HEK293T (cell line): ENCODE measurements around the gene SCNN1G.
"Not testable (repeated sequence)": the region's sequence is repeated elsewhere in the genome, so short reads cannot be mapped to it uniquely, and the experiment has no call there.

Experiments
- CTCF ChIA-PET: fragments of 350-600 bp; formaldehyde crosslinking; extraction: SDS; loops from one replicate; lab custom pipeline; 2021; ENCODE audit warnings: antibody characterized with exemption, inconsistent platforms; lab: Yijun Ruan, JAX
- POLR2A ChIA-PET: fragments of 350-600 bp; formaldehyde crosslinking; extraction: SDS; loops from one replicate; lab custom pipeline; 2020; ENCODE audit warnings: antibody characterized with exemption, inconsistent platforms; lab: Yijun Ruan, JAX
- DNase-seq: peaks from one replicate; pipeline ENCODE4 v3.0.0; 2012; ENCODE audit warnings: mixed read lengths; ENCODE audit errors: extremely low spot score
- ARNT ChIP-seq: fragments of 450-650 bp; IDR thresholded peaks from 2 replicates; pipeline ENCODE4 v1.6.1; 2017; ENCODE audit warnings: mild to moderate bottlenecking
- BHLHE40 ChIP-seq: fragments of 450-650 bp; IDR thresholded peaks from 2 replicates; pipeline ENCODE4 v1.6.1; 2016; ENCODE audit warnings: mild to moderate bottlenecking, moderate library complexity, borderline replicate concordance
- CTBP1 ChIP-seq: fragments of 450-650 bp; IDR thresholded peaks from 2 replicates; pipeline ENCODE4 v1.6.1; 2016; ENCODE audit warnings: borderline replicate concordance
- ELF4 ChIP-seq: fragments of 450-650 bp; IDR thresholded peaks from 2 replicates; pipeline ENCODE4 v1.6.1; 2017; ENCODE audit warnings: antibody characterized with exemption
- FOXA1 ChIP-seq: fragments of 450-650 bp; IDR thresholded peaks from 2 replicates; pipeline ENCODE4 v1.6.1; 2016; ENCODE audit warnings: mild to moderate bottlenecking
- FOXK2 ChIP-seq: fragments of 450-650 bp; IDR thresholded peaks from 2 replicates; pipeline ENCODE4 v1.6.1; 2016; ENCODE audit warnings: mild to moderate bottlenecking
- FOXM1 ChIP-seq: fragments of 450-650 bp; IDR thresholded peaks from 2 replicates; pipeline ENCODE4 v1.6.1; 2017; ENCODE audit warnings: mild to moderate bottlenecking, borderline replicate concordance
- HDGF ChIP-seq: fragments of 450-650 bp; IDR thresholded peaks from 2 replicates; pipeline ENCODE4 v1.6.1; 2017; ENCODE audit warnings: antibody characterized with exemption, borderline replicate concordance
- L3MBTL2 ChIP-seq: fragments of 450-650 bp; conservative IDR thresholded peaks from 2 replicates; pipeline ENCODE4 v1.6.1; 2016; ENCODE audit warnings: mild to moderate bottlenecking
- LEF1 ChIP-seq: fragments of 450-650 bp; IDR thresholded peaks from 2 replicates; pipeline ENCODE4 v1.6.1; 2017; ENCODE audit warnings: mild to moderate bottlenecking, borderline replicate concordance
- NFRKB ChIP-seq: fragments of 450-650 bp; IDR thresholded peaks from 2 replicates; pipeline ENCODE4 v1.6.1; 2016; ENCODE audit warnings: mild to moderate bottlenecking, moderate library complexity
- PKNOX1 ChIP-seq: fragments of 450-650 bp; IDR thresholded peaks from 2 replicates; pipeline ENCODE4 v1.6.1; 2016
- SP1 ChIP-seq: fragments of 450-650 bp; IDR thresholded peaks from 2 replicates; pipeline ENCODE4 v1.6.1; 2017
- SUZ12 ChIP-seq: fragments of 450-650 bp; IDR thresholded peaks from 2 replicates; pipeline ENCODE4 v1.6.1; 2016; ENCODE audit warnings: mild to moderate bottlenecking
- TARDBP ChIP-seq: fragments of 450-650 bp; IDR thresholded peaks from 2 replicates; pipeline ENCODE4 v1.6.1; 2016
- ZNF384 ChIP-seq: fragments of 450-650 bp; IDR thresholded peaks from 2 replicates; pipeline ENCODE4 v1.6.1; 2016

SCNN1G gene

GRCh38 chr16:23249830-23250229, 67.3 kb downstream of the SCNN1G start:
- CTCF ChIA-PET: no interaction called here
- DNase-seq: no peak
- POLR2A ChIA-PET: no interaction called here
- TF ChIP-seq ELF4 (no peak), CTBP1 (no peak), FOXM1 (no peak), LEF1 (no peak), L3MBTL2 (no peak), ZNF384 (no peak), FOXK2 (no peak), BHLHE40 (no peak), SP1 (no peak), ARNT (no peak), FOXA1 (no peak), PKNOX1 (no peak), SUZ12 (no peak), HDGF (no peak), TARDBP (no peak)

- TF ChIP-seq CTBP1 (no peak), LEF1 (no peak), SP1 (no peak), BHLHE40 (no peak), ELF4 (no peak), FOXA1 (no peak), HDGF (no peak), SUZ12 (no peak), ZNF384 (no peak), NFRKB (no peak), PKNOX1 (no peak), ARNT (no peak), L3MBTL2 (no peak), FOXK2 (no peak), TARDBP (no peak), FOXM1 (no peak)
- ChIA-PET CTCF (no interaction called here), POLR2A (no interaction called here)
- no peak for DNase-seq
Observed at GRCh38 chr16:23252310-23252709, 69.8 kb downstream of the SCNN1G start.

GRCh38 chr16:23253650-23254049, 71.1 kb downstream of the SCNN1G start:
- POLR2A ChIA-PET, DNase-seq: not testable (repeated sequence)
- CTCF ChIA-PET: interaction anchor here (0.5 kb wide), 1 partner anchor 308 kb away, joined by 4 read pairs; no protein-coding TSS in a partner anchor

DNA sequence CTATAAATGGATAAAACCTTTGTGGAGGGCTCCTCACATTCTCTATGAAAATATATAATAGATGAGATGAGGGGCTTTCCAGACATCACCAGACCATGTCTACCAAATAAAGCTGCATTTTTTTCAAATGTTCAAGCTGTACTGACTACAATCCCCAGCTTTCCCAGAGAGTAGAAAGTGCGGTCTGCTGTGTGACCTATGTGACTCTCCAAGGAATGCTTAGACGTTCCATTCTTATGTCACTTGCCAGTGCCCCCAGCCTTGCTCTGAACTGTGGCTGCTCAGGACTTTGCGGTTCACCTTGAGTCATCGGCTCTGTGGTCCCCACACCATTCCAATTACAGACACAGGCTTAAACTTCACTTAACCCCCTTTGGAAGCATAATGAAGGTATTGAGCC, 71.8 kb downstream of the SCNN1G start:
- TF ChIP-seq FOXK2 (no peak), HDGF (no peak), ELF4 (no peak), ARNT (no peak), CTBP1 (no peak), PKNOX1 (no peak), ZNF384 (no peak), FOXA1 (no peak), L3MBTL2 (no peak), TARDBP (no peak), LEF1 (no peak), NFRKB (no peak), FOXM1 (no peak), SP1 (no peak), BHLHE40 (no peak), SUZ12 (no peak)
- ChIA-PET CTCF (no interaction called here), POLR2A (no interaction called here)
- no peak for DNase-seq

DNA sequence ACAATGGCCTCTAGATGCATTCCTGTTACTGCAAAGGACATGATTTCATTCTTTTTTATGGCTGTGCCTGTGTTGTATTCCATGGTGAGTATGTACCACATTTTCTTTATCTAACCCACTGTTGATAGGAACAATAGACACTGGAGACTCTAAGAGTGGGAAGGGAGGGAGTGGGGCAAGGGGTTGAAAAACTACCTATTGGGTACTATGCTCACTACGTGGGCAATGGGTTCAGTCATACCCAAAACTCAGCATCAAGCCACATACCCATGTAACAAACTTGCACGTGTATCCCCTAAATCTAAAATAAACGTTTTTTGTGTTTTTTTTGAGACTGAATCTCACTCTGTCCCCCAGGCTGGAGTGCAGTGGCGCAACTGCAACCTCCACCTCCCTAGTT, 72.5 kb downstream of the SCNN1G start:
- CTCF ChIA-PET: no interaction called here
- POLR2A ChIA-PET: no interaction called here
- TF ChIP-seq CTBP1 (no peak), LEF1 (no peak), TARDBP (no peak), HDGF (no peak), FOXA1 (no peak), SP1 (no peak), NFRKB (no peak), SUZ12 (no peak), BHLHE40 (no peak), FOXK2 (no peak), ARNT (no peak), ZNF384 (no peak), L3MBTL2 (no peak), ELF4 (no peak), PKNOX1 (no peak), FOXM1 (no peak)
- no peak for DNase-seq

DNA sequence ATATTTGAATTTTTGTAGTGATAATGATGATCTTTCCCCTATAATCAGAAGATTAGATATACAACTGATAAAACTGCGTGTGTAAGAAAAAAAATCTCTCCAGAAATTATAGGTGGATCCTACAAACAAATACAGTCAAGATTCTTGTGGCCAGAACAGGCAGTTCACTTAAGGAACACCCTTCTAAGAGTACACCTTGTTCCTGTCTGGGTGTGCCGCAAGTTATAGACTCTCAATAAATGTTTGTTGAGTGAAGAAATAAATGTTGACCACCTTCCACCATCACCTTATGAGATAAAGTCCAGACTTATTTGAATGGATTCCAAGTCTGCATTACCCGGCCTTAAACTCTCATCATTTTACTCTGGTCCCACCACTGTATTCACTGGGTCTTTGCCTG, 73.9 kb downstream of the SCNN1G start:
- DNase-seq: no peak
- TF ChIP-seq L3MBTL2 (no peak), ELF4 (no peak)
- CTCF ChIA-PET: no interaction called here
- POLR2A ChIA-PET: no interaction called here
